Mononuclear cell (primary cell): ENCODE measurements around the gene NXPH4. TPM values are rescaled to one million over a fixed set of nuclear protein-coding genes. Genes with fewer than 3 reads are reported as not detected.

ENCODE experiments used
- H3K27me3 ChIP-seq: 2 replicates; pipeline ENCODE4 v1.6.0; 2011; ENCODE audit warnings: low read length, control low read depth; ENCODE audit not compliant: insufficient read depth
- H3K4me1 ChIP-seq: 2 replicates; pipeline ENCODE4 v1.5.1; 2011; ENCODE audit warnings: mild to moderate bottlenecking, low read length, control low read depth; ENCODE audit not compliant: insufficient read depth
- H3K4me3 ChIP-seq: 2 replicates; pipeline ENCODE4 v1.5.1; 2011; ENCODE audit warnings: mild to moderate bottlenecking, low read length, moderate library complexity
- H3K9me3 ChIP-seq: 2 replicates; pipeline ENCODE4 v1.5.1; 2011; ENCODE audit warnings: low read depth, mild to moderate bottlenecking, control low read depth, low read length
- total RNA-seq: library from RNA; depleted of rRNA; stranded (reverse); fragments of >200 nt; gene quantifications from one replicate; pipeline ENCODE4 v1.2.3, GENCODE V29; 2012

The NXPH4 gene
- total RNA-seq, 1 donor = not detected

DNA sequence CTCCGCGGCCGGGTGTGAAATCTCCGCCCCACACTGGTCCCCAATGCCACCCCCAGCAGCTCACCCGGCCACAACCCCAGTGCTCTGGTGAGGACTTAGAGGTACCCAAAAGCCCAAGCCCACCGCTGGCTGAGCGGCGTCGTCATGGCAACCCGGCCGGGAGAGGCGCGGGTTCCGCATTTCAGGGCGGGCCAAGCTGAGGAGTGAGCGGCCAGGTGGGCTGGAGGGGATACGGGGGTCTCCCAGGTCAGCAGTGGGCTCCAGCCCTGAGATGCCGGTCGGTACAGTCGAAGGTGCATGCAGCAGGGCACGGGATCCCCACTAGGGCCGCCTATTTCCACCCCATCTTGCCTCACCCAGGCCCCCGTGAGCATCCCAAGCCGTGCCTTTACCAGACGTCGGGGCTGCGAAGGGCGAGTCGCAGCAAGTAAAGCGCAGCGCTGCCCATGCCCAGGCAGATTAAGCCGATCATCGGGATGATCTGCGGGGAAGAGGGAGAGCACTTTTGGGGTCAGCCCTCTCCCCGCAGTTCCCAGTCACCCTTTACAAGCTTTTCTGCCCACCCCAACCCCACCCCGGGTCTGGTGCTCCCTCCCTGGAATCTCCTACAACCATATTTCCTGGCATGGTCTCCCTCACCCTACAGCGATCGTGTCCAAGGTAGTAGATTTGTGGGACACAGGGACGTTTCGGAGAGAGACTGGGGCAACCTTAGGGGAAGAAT is 19.8 kb downstream of the NXPH4 start:
- H3K4me1 ChIP-seq = peaks cover 73% of the 10 kb centered on the region
- no peak overlapping the region for H3K4me3 ChIP-seq
- peaks cover 57% of the 10 kb centered on the region for H3K27me3 ChIP-seq
- no peaks in the 10 kb centered on the region for H3K9me3 ChIP-seq

DNA sequence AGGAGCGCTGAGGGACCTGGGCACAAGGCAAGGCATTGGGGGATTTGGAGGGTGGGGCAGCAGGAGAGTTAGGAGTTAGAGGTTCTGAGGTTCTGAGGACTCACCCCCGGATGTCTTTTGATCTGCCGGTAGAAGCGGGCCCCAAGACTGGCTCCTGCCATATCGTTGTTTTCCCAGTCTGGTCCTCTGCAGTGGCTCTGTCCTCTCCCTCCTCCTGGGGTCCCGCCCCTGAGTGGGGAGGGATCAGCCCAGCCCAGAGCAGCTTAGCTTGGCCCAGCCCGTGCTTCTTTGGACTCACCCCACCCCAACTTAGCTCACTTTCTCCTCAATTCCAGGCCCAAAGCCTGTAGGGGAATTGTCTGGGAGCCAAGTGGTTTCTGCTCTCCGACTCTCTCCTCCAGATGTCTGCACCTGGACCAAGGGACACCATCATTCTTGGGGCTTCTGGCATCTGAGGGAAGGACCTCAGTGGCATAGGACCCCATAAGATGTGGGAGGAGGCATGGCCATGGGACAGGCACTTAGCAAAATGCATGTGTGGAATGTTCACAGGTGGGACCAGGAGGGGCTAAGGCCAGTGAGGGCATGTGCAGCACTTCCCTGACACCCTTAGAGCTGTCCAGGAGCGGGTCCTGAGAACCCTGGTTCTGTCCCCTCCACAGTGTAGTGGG is 20.5 kb downstream of the NXPH4 start:
- H3K4me1 ChIP-seq = peaks cover 80% of the 10 kb centered on the region
- H3K27me3 ChIP-seq = peaks cover 64% of the 10 kb centered on the region
- no peak overlapping the region for H3K4me3 ChIP-seq
- H3K9me3 ChIP-seq = no peaks in the 10 kb centered on the region

DNA sequence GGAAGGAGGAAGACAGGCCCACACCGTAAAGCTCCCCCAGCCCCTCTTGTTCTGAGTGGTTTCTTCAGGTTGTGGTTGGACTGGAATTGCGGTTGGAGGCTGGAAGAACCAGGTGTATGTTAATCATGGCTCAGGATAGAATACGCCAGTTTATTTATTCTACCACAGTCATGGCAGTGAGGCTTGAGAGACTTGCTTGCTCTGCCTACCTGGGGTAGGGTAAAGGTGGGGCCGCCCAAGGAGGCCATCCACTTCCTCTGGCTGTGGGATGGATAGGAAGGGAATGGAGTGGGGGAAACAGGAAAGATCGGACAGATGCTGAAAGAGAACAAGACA is 21.0 kb downstream of the NXPH4 start:
- no peak overlapping the region for H3K4me3 ChIP-seq
- no peaks in the 10 kb centered on the region for H3K9me3 ChIP-seq
- peaks cover 85% of the 10 kb centered on the region for H3K4me1 ChIP-seq
- peaks cover 69% of the 10 kb centered on the region for H3K27me3 ChIP-seq

GRCh38 chr12:57237932-57238853 is 21.6 kb downstream of the NXPH4 start:
- Histone ChIP-seq H3K4me1 (peaks cover 91% of the 10 kb centered on the region), H3K9me3 (no peaks in the 10 kb centered on the region), H3K27me3 (peaks cover 71% of the 10 kb centered on the region), H3K4me3 (peak overlapping the region; percentile 15)

GRCh38 chr12:57238854-57239554 is 22.4 kb downstream of the NXPH4 start:
- Histone ChIP-seq H3K27me3 (peaks cover 71% of the 10 kb centered on the region), H3K9me3 (no peaks in the 10 kb centered on the region)

GRCh38 chr12:57239587-57240065 is 23.0 kb downstream of the NXPH4 start:
- Histone ChIP-seq H3K4me1 (peaks cover 92% of the 10 kb centered on the region), H3K27me3 (peaks cover 71% of the 10 kb centered on the region), H3K9me3 (no peaks in the 10 kb centered on the region), H3K4me3 (peak overlapping the region; percentile 42)

More at GRCh38 chr12:57238854-57239554, 22.4 kb downstream of the NXPH4 start:
- H3K4me1 ChIP-seq = peaks cover 95% of the 10 kb centered on the region
- peak overlapping the region; percentile 15 for H3K4me3 ChIP-seq

- Histone ChIP-seq H3K9me3 (no peaks in the 10 kb centered on the region), H3K27me3 (peaks cover 71% of the 10 kb centered on the region), H3K4me1 (peaks cover 87% of the 10 kb centered on the region), H3K4me3 (peak overlapping the region; percentile 42)
Observed at GRCh38 chr12:57240066-57240921, 23.7 kb downstream of the NXPH4 start.

- no peaks in the 10 kb centered on the region for H3K9me3 ChIP-seq
- H3K27me3 ChIP-seq = peaks cover 65% of the 10 kb centered on the region
- H3K4me3 ChIP-seq = no peak overlapping the region
- peaks cover 81% of the 10 kb centered on the region for H3K4me1 ChIP-seq
Observed at GRCh38 chr12:57240926-57241401, 24.4 kb downstream of the NXPH4 start.

DNA sequence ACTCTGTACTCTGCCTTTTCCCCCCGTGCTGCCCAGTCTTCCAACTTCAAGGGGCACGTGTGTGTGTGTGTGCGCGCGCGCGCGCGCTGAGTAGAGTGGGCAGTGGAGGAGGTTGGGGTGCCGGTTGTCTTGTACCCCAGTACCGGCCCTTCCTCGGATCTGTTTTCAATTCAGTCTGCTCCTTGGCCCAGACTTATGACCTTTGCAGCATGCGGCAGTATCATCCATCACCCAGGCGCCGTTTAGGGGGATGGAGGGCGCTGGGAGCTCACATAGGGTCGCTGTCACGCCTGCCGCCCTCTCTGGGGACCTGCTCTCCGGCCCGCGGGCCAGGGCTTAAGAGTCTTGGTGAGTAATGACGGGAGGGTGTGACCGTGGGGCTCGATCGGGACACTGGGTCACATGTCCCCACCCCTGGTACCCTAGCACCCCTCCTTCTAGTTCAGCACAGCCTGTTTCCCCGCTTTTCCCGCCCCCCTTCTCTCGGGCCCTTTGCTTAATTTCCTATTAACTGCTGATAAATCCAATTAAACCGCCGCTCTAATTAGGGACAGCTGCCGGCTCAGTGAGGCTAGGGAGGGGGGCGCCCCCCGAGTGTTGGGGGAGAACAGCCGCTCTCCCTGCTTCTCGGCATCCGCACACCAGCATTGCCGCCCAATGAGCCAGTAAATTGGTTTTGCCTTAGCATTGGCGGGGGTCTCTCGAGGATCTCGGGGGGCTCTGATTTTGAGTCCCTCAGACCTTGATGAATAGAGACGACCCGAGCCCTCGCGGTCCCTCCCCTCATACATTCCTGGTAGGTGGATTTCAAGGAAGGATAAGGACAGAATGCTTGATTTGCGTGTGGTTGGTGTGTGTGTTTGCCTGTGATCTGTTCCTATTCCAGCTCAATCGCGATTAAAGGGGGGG is 25.1 kb downstream of the NXPH4 start:
- H3K27me3 ChIP-seq = peaks cover 58% of the 10 kb centered on the region
- no peaks in the 10 kb centered on the region for H3K9me3 ChIP-seq
- no peak overlapping the region for H3K4me3 ChIP-seq
- H3K4me1 ChIP-seq = peaks cover 74% of the 10 kb centered on the region

- H3K4me3 ChIP-seq = no peak overlapping the region
- H3K9me3 ChIP-seq = no peaks in the 10 kb centered on the region
- H3K4me1 ChIP-seq = peaks cover 68% of the 10 kb centered on the region
- H3K27me3 ChIP-seq = peaks cover 52% of the 10 kb centered on the region
Observed at GRCh38 chr12:57242329-57242690, 25.7 kb downstream of the NXPH4 start.

- Histone ChIP-seq H3K4me3 (no peak overlapping the region), H3K9me3 (no peaks in the 10 kb centered on the region), H3K27me3 (peaks cover 46% of the 10 kb centered on the region), H3K4me1 (peaks cover 64% of the 10 kb centered on the region)
Observed at GRCh38 chr12:57242691-57243454, 26.3 kb downstream of the NXPH4 start.

GRCh38 chr12:57243521-57244311 is 27.1 kb downstream of the NXPH4 start:
- Histone ChIP-seq H3K4me1 (peaks cover 60% of the 10 kb centered on the region), H3K4me3 (no peak overlapping the region), H3K9me3 (no peaks in the 10 kb centered on the region), H3K27me3 (peaks cover 38% of the 10 kb centered on the region)
